Measurements from ENCODE around the gene PRPSAP1.
A peak's percentile ranks its signal among the peaks of the same experiment; 100 is the strongest.

PRPSAP1 gene

GRCh38 chr17:76359375-76359774 is 5.7 kb upstream of the PRPSAP1 start:
- Histone ChIP-seq H3K27ac (no peak overlapping the region), H3K27me3 (ENCODE audit: insufficient read depth, low read depth, severe bottlenecking) (no peaks in the 10 kb centered on the region), H3K4me3 (ENCODE audit: low read depth, low read length) (no peak overlapping the region), H3K9me3 (ENCODE audit: severe bottlenecking) (no peaks in the 10 kb centered on the region), H3K36me3 (no peaks in the 10 kb centered on the region)
- DNase-seq, result no peak
- no peak for TF ChIP-seq CTCF (IDR thresholded peaks at IDR 0.05; ENCODE audit: low read depth, low read length)

- H3K4me3 ChIP-seq (ENCODE audit: low read depth, low read length), result no peak overlapping the region
- no peak for TF ChIP-seq CTCF (IDR thresholded peaks at IDR 0.05; ENCODE audit: low read depth, low read length)
- DNase-seq, result no peak
- no peak overlapping the region for H3K27ac ChIP-seq
- no peaks in the 10 kb centered on the region for H3K27me3 ChIP-seq (ENCODE audit: insufficient read depth, low read depth, severe bottlenecking)
- no peaks in the 10 kb centered on the region for H3K9me3 ChIP-seq (ENCODE audit: severe bottlenecking)
- peaks cover 6% of the 10 kb centered on the region; the same call in 1 of the 2 replicates for H3K36me3 ChIP-seq
These were observed 4.0 kb upstream of the PRPSAP1 start for GRCh38 chr17:76357597-76358158.

GRCh38 chr17:76356803-76357456 is 3.2 kb upstream of the PRPSAP1 start:
- no peaks in the 10 kb centered on the region for H3K9me3 ChIP-seq (ENCODE audit: severe bottlenecking)
- H3K27ac ChIP-seq, result no peak overlapping the region
- H3K4me3 ChIP-seq (ENCODE audit: low read depth, low read length), result no peak overlapping the region
- peaks cover 6% of the 10 kb centered on the region for H3K36me3 ChIP-seq
- no peaks in the 10 kb centered on the region for H3K27me3 ChIP-seq (ENCODE audit: insufficient read depth, low read depth, severe bottlenecking)
- TF ChIP-seq CTCF (IDR thresholded peaks at IDR 0.05; ENCODE audit: low read depth, low read length), result no peak
- no peak for DNase-seq

GRCh38 chr17:76354747-76355310 is 1.1 kb upstream of the PRPSAP1 start:
- no peaks in the 10 kb centered on the region for H3K9me3 ChIP-seq (ENCODE audit: severe bottlenecking)
- H3K4me3 ChIP-seq (ENCODE audit: low read depth, low read length), result no peak overlapping the region
- no peaks in the 10 kb centered on the region for H3K27me3 ChIP-seq (ENCODE audit: insufficient read depth, low read depth, severe bottlenecking)
- no peak for TF ChIP-seq CTCF (IDR thresholded peaks at IDR 0.05; ENCODE audit: low read depth, low read length)
- DNase-seq, result no peak
- peaks cover 21% of the 10 kb centered on the region for H3K36me3 ChIP-seq
- no peak overlapping the region for H3K27ac ChIP-seq

- Histone ChIP-seq H3K27ac (peak overlapping the region; percentile 100), H3K9me3 (ENCODE audit: severe bottlenecking) (no peaks in the 10 kb centered on the region), H3K36me3 (peaks cover 25% of the 10 kb centered on the region), H3K27me3 (ENCODE audit: insufficient read depth, low read depth, severe bottlenecking) (no peaks in the 10 kb centered on the region), H3K4me3 (ENCODE audit: low read depth, low read length) (peak overlapping the region; percentile 90)
- DNase-seq, result no peak
- TF ChIP-seq CTCF (IDR thresholded peaks at IDR 0.05; ENCODE audit: low read depth, low read length), result no peak
These were observed 607 bp upstream of the PRPSAP1 start for GRCh38 chr17:76354317-76354729.
